HepG2 (cell line): ENCODE measurements around the gene LGALS9. TPM values are rescaled to one million over a fixed set of nuclear protein-coding genes. Genes with fewer than 3 reads are reported as not detected.

Source experiments
- ATAC-seq: fragments of 200-7000 bp; cut with Tn5 transposase; 3 replicates; pipeline ENCODE4 v1.9.1; 2020; ENCODE audit warnings: mild to moderate bottlenecking, moderate library complexity
- BruUV-seq: library from RNA; stranded (reverse); fragments of 400-500 nt; replicated peaks from 2 replicates; lab custom pipeline; 2021; lab: Mats Ljungman, UMichigan
- CTCF ChIA-PET: fragments of 300-600 bp; formaldehyde crosslinking; extraction: SDS; loops from one replicate; lab custom pipeline; 2021; ENCODE audit warnings: low total read pairs, inconsistent platforms, low intra/inter-chr PET ratio; lab: Yijun Ruan, JAX
- POLR2A ChIA-PET: fragments of 350-600 bp; sonication (Branson Sonifier 250); formaldehyde crosslinking; loops from one replicate; lab custom pipeline; 2020; ENCODE audit warnings: antibody characterized with exemption, inconsistent platforms; lab: Yijun Ruan, JAX
- DNase-seq: peaks from one replicate; pipeline ENCODE4 v3.0.0-alpha.2; 2015; ENCODE audit warnings: low spot score
- FAIRE-seq: peaks from 3 replicates; lab custom pipeline; 2011; peaks lifted over from hg19 to GRCh38; lab: Jason Lieb, UNC
- H2AFZ ChIP-seq: one replicate; pipeline ENCODE4 v1.6.1; 2011; ENCODE audit warnings: low read length, inconsistent platforms
- H3K27ac ChIP-seq: fragments of 300-600 bp; 3 replicates; pipeline ENCODE4 v1.8.0; 2011; ENCODE audit warnings: mixed run types, mild to moderate bottlenecking, mixed read lengths, low read length, inconsistent platforms; ENCODE audit not compliant: insufficient read depth; ENCODE audit errors: extremely low read length
- H3K27me3 ChIP-seq, 2 experiments: fragments of 200-600 bp in 1 of 2; 2 replicates in 1 of 2; 3 replicates in 1 of 2; pipeline versions ENCODE4 v1.6.0 to v1.8.0; 2011; ENCODE audit warnings: low read length in 2 of 2, mild to moderate bottlenecking in 2 of 2, moderate library complexity in 2 of 2, inconsistent platforms in 1 of 2; ENCODE audit not compliant: insufficient read depth in 2 of 2, control insufficient read depth in 1 of 2
- H3K36me3 ChIP-seq, 2 experiments: fragments of 200-600 bp in 1 of 2; replicated peaks in 1 of 2; 2 replicates in 1 of 2; 3 replicates in 1 of 2; pipeline versions ENCODE4 v1.5.1 to v1.8.0; 2011; ENCODE audit warnings: low read length in 2 of 2, inconsistent platforms in 1 of 2; ENCODE audit not compliant: insufficient read depth in 2 of 2, control insufficient read depth in 1 of 2
- H3K4me1 ChIP-seq: 2 replicates; pipeline ENCODE4 v1.5.1; 2012; ENCODE audit warnings: low read length, inconsistent platforms; ENCODE audit not compliant: insufficient read depth
- H3K4me2 ChIP-seq: 2 replicates; pipeline ENCODE4 v1.6.0; 2011; ENCODE audit warnings: low read depth, low read length, inconsistent platforms
- H3K4me3 ChIP-seq, 3 experiments: fragments of 200-600 bp in 1 of 3; sonication (generic), shearing (Covaris generic) in 1 of 3; replicated peaks in 1 of 3; 2 replicates each; pipeline ENCODE4 v1.5.1; 2011 to 2016; ENCODE audit warnings: low read length in 3 of 3, inconsistent platforms in 2 of 3, low read depth in 2 of 3, mild to moderate bottlenecking in 2 of 3, control low read depth in 1 of 3, mixed read lengths in 1 of 3; ENCODE audit not compliant: insufficient read depth in 1 of 3
- H3K79me2 ChIP-seq: one replicate; pipeline ENCODE4 v1.6.1; 2011; ENCODE audit warnings: low read length, inconsistent platforms; ENCODE audit not compliant: insufficient read depth
- H3K9ac ChIP-seq: 2 replicates; pipeline ENCODE4 v1.6.0; 2011; ENCODE audit warnings: mild to moderate bottlenecking, low read depth, low read length, inconsistent platforms; ENCODE audit not compliant: insufficient read depth
- H3K9me3 ChIP-seq: 2 replicates; pipeline ENCODE4 v1.5.1; 2012; ENCODE audit warnings: mild to moderate bottlenecking, low read length
- H4K20me1 ChIP-seq: 2 replicates; pipeline ENCODE4 v1.6.0; 2011; ENCODE audit warnings: inconsistent platforms, mild to moderate bottlenecking, low read length, moderate library complexity; ENCODE audit not compliant: insufficient read depth
- JUND ChIP-seq: sonication (generic); formaldehyde crosslinking; IDR thresholded peaks from 2 replicates; pipeline ENCODE4 v1.8.0; 2022; ENCODE audit warnings: mild to moderate bottlenecking, missing genetic modification reagents
- NAIF1 ChIP-seq: sonication (generic); formaldehyde crosslinking; IDR thresholded peaks from 2 replicates; pipeline ENCODE4 v1.5.0; 2020; ENCODE audit warnings: mild to moderate bottlenecking, missing genetic modification reagents, borderline replicate concordance
- RARG ChIP-seq: sonication (generic); formaldehyde crosslinking; IDR thresholded peaks from 2 replicates; pipeline ENCODE4 v1.4.0; 2020; ENCODE audit warnings: low read depth, mild to moderate bottlenecking, missing genetic modification reagents
- REPIN1 ChIP-seq: sonication (generic); formaldehyde crosslinking; IDR thresholded peaks from 2 replicates; pipeline ENCODE4 v1.8.0; 2022; ENCODE audit warnings: missing genetic modification reagents, low read depth, mild to moderate bottlenecking, borderline replicate concordance
- SP140L ChIP-seq: sonication (generic); formaldehyde crosslinking; IDR thresholded peaks from 2 replicates; pipeline ENCODE4 v1.4.0; 2020; ENCODE audit warnings: missing genetic modification reagents, borderline replicate concordance
- SP4 ChIP-seq: sonication (generic); formaldehyde crosslinking; IDR thresholded peaks from 2 replicates; pipeline ENCODE4 v1.8.1; 2023; ENCODE audit warnings: mild to moderate bottlenecking, missing genetic modification reagents
- TOE1 ChIP-seq: sonication (generic); formaldehyde crosslinking; IDR thresholded peaks from 2 replicates; pipeline ENCODE4 v1.4.0; 2020; ENCODE audit warnings: mild to moderate bottlenecking, missing genetic modification reagents
- ZNF773 ChIP-seq: sonication (generic); formaldehyde crosslinking; IDR thresholded peaks from 2 replicates; pipeline ENCODE4 v1.4.0; 2020; ENCODE audit warnings: missing genetic modification reagents, borderline replicate concordance
- ZNF839 ChIP-seq: sonication (generic); formaldehyde crosslinking; IDR thresholded peaks from 2 replicates; pipeline ENCODE4 v1.4.0; 2020; ENCODE audit warnings: missing genetic modification reagents, mild to moderate bottlenecking, borderline replicate concordance
- WGBS: methylation state at CpG from one replicate; pipeline ENCODE4 v1.1.6; 2017; ENCODE audit warnings: low lambda C conversion rate; 5-methylcytosine and 5-hydroxymethylcytosine counted together
- in situ Hi-C: cut with HindIII; loops from 2 replicates; pipeline ENCODE4 v1.10.0; 2017; ENCODE audit warnings: low pct_unique_long_range_greater_than_20kb; ENCODE audit not compliant: extremely low pct_ligation_motif_present
- intact Hi-C: fragments of 100-400 bp; cut with micrococcal nuclease; formaldehyde crosslinking; loops from one replicate; pipeline ENCODE4 v1.10.0; 2022; ENCODE audit not compliant: unreplicated experiment
- polyA plus RNA-seq, 8 experiments: library from polyadenylated mRNA; depleted of rRNA in 3 of 8; stranded (reverse) in 7 of 8; unstranded in 1 of 8; fragments of >200 nt; fragmentation: Illumina TruSeq in 4 of 8; extraction: Trizol in 4 of 8; gene quantifications; 2 replicates each; pipeline versions ENCODE4 v1.2.1 to v1.2.3, GENCODE V29; 2011 to 2016; ENCODE audit warnings: low read depth in 4 of 8, missing spikeins in 1 of 8, mixed read lengths in 1 of 8; ENCODE audit not compliant: insufficient read depth in 1 of 8
- total RNA-seq, 5 experiments: library from RNA; depleted of rRNA; stranded (reverse); fragments of >200 nt; fragmentation: Illumina TruSeq; extraction: Trizol; gene quantifications; 2 replicates each; pipeline ENCODE4 v1.2.3, GENCODE V29; 2016; ENCODE audit warnings: low read depth in 1 of 5
- TF ChIP-seq, protein P1 (sequence below): sonication (generic); formaldehyde crosslinking; IDR thresholded peaks from 2 replicates; pipeline ENCODE4 v1.5.1; 2020; ENCODE audit warnings: mild to moderate bottlenecking, missing genetic modification reagents, moderate library complexity
- TF ChIP-seq, protein P2 (sequence below): IDR thresholded peaks from 2 replicates; pipeline ENCODE4 v1.6.1; 2016

LGALS9 gene
- total and polyA plus RNA-seq, 2 of the 13 experiments (the other 11 are each of a cell fraction or from before 2014, with no cell fraction given) = 0.40 to 1.4 TPM

DNA sequence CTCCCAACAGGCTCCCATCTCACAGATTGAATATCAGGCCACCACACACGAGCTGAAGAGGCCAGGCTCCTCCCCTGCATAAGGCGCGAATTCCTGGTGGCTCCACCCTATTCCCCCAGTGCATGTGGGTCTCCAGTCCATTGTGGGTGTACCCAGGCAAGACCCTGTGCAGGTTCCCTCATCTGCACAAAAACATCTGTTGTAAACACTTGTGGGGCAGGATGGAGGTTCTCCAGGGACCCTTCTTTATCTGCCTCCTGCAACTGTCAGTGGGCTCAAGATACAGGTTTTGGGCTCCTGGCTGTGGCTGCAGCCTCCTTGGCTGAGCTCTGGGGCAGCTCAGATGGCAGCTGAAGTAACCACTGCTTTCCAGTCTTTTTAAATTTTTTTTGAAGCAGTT lies 17.6 kb upstream of the LGALS9 start:
- no CpG with 5 or more reads among the region's 3 CpGs for WGBS
- no peak overlapping the region for H3K4me3 ChIP-seq
- CTCF ChIA-PET = no interaction called here
- intact Hi-C loops (no loop called here), in situ Hi-C loops (no loop called here)
- FAIRE-seq (no peak), DNase-seq (no peak), ATAC-seq (no peak)
- BruUV-seq = no TSS peak
- H2AFZ ChIP-seq = no peak overlapping the region
- no peaks in the 10 kb centered on the region for H4K20me1 ChIP-seq
- peaks cover 27 to 54% of the 10 kb centered on the region in 2 experiments; a peak in 4 of 5 replicates for H3K36me3 ChIP-seq
- no peak overlapping the region for H3K27ac ChIP-seq
- no peaks in the 10 kb centered on the region for H3K9me3 ChIP-seq
- no peak overlapping the region for H3K9ac ChIP-seq
- H3K4me1 ChIP-seq = no peaks in the 10 kb centered on the region
- no peak for TF ChIP-seq SP4 (CRISPR knock-in tag)
- no peak for TF ChIP-seq ZNF839
- no peak for TF ChIP-seq SP140L (CRISPR knock-in tag)
- TF ChIP-seq TOE1 (CRISPR knock-in tag) = no peak
- no peak for TF ChIP-seq JUND (CRISPR knock-in tag)
- no peak for TF ChIP-seq RARG (CRISPR knock-in tag)
- TF ChIP-seq, protein P1, sequence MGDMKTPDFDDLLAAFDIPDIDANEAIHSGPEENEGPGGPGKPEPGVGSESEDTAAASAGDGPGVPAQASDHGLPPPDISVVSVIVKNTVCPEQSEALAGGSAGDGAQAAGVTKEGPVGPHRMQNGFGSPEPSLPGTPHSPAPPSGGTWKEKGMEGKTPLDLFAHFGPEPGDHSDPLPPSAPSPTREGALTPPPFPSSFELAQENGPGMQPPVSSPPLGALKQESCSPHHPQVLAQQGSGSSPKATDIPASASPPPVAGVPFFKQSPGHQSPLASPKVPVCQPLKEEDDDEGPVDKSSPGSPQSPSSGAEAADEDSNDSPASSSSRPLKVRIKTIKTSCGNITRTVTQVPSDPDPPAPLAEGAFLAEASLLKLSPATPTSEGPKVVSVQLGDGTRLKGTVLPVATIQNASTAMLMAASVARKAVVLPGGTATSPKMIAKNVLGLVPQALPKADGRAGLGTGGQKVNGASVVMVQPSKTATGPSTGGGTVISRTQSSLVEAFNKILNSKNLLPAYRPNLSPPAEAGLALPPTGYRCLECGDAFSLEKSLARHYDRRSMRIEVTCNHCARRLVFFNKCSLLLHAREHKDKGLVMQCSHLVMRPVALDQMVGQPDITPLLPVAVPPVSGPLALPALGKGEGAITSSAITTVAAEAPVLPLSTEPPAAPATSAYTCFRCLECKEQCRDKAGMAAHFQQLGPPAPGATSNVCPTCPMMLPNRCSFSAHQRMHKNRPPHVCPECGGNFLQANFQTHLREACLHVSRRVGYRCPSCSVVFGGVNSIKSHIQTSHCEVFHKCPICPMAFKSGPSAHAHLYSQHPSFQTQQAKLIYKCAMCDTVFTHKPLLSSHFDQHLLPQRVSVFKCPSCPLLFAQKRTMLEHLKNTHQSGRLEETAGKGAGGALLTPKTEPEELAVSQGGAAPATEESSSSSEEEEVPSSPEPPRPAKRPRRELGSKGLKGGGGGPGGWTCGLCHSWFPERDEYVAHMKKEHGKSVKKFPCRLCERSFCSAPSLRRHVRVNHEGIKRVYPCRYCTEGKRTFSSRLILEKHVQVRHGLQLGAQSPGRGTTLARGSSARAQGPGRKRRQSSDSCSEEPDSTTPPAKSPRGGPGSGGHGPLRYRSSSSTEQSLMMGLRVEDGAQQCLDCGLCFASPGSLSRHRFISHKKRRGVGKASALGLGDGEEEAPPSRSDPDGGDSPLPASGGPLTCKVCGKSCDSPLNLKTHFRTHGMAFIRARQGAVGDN (CRISPR knock-in tag) = no peak
- TF ChIP-seq ZNF773 (CRISPR knock-in tag) = no peak
- TF ChIP-seq NAIF1 (CRISPR knock-in tag) = no peak
- TF ChIP-seq, protein P2, sequence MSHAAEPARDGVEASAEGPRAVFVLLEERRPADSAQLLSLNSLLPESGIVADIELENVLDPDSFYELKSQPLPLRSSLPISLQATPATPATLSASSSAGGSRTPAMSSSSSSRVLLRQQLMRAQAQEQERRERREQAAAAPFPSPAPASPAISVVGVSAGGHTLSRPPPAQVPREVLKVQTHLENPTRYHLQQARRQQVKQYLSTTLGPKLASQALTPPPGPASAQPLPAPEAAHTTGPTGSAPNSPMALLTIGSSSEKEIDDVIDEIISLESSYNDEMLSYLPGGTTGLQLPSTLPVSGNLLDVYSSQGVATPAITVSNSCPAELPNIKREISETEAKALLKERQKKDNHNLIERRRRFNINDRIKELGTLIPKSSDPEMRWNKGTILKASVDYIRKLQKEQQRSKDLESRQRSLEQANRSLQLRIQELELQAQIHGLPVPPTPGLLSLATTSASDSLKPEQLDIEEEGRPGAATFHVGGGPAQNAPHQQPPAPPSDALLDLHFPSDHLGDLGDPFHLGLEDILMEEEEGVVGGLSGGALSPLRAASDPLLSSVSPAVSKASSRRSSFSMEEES (CRISPR knock-in tag) = no peak
- no peak for TF ChIP-seq REPIN1 (CRISPR knock-in tag)
- TF ChIP-seq, all 625 proteins: peak for 0
- Histone ChIP-seq H3K4me2 (no peak overlapping the region), H3K79me2 (no peaks in the 10 kb centered on the region), H3K27me3 (no peaks in the 10 kb centered on the region)
- POLR2A ChIA-PET = no interaction called here
